HCT116 (cell line): Measurements from ENCODE around the gene TMEM140.

Experiments
- CEBPB ChIP-seq: IDR thresholded peaks from 2 replicates; pipeline ENCODE4 v1.6.1; 2012; ENCODE audit warnings: low read depth
- CTCF ChIP-seq, 3 experiments: fragments of 200-600 bp in 1 of 3; sonication (generic) in 1 of 3; IDR thresholded peaks in 2 of 3; conservative IDR thresholded peaks in 1 of 3; 2 replicates each; pipeline ENCODE4 v1.5.1; 2012 to 2017; ENCODE audit warnings: low read depth in 2 of 3, low read length in 2 of 3, antibody characterized with exemption in 1 of 3, borderline replicate concordance in 1 of 3, control low read depth in 1 of 3, mild to moderate bottlenecking in 1 of 3, mixed read lengths in 1 of 3, mixed run types in 1 of 3, moderate library complexity in 1 of 3; ENCODE audit not compliant: insufficient read depth in 1 of 3
- EZH2 ChIP-seq: fragments of 200-600 bp; sonication (generic); IDR thresholded peaks from 2 replicates; pipeline ENCODE4 v1.6.1; 2017; ENCODE audit warnings: antibody characterized with exemption, mixed run types
- EZH2phosphoT487 ChIP-seq: fragments of 200-600 bp; IDR thresholded peaks from 2 replicates; pipeline ENCODE4 v1.6.1; 2018; ENCODE audit warnings: antibody characterized with exemption, borderline replicate concordance
- JUND ChIP-seq: IDR thresholded peaks from 2 replicates; pipeline ENCODE4 v1.6.1; 2012
- MAX ChIP-seq: IDR thresholded peaks from 2 replicates; pipeline ENCODE4 v1.6.1; 2012
- POLR2A ChIP-seq: IDR thresholded peaks from 2 replicates; pipeline ENCODE4 v1.7.0; 2011; ENCODE audit warnings: borderline replicate concordance; ENCODE audit not compliant: insufficient read depth, insufficient read length; ENCODE audit errors: extremely low read depth
- POLR2AphosphoS5 ChIP-seq: IDR thresholded peaks from 2 replicates; pipeline ENCODE4 v1.6.1; 2011; ENCODE audit warnings: mild to moderate bottlenecking, low read depth, low read length, moderate library complexity
- SIN3A ChIP-seq: IDR thresholded peaks from 2 replicates; pipeline ENCODE4 v1.6.1; 2012; ENCODE audit warnings: low read depth
- SP1 ChIP-seq: IDR thresholded peaks from 2 replicates; pipeline ENCODE4 v1.6.1; 2012; ENCODE audit warnings: low read depth
- TCF7L2 ChIP-seq: IDR thresholded peaks from 2 replicates; pipeline ENCODE4 v1.7.0; 2011; ENCODE audit warnings: borderline replicate concordance, inconsistent platforms; ENCODE audit not compliant: insufficient read depth, insufficient read length; ENCODE audit errors: extremely low read depth
- YY1 ChIP-seq: IDR thresholded peaks from 2 replicates; pipeline ENCODE4 v1.6.1; 2011; ENCODE audit warnings: low read length, low read depth, moderate library complexity, mild to moderate bottlenecking; ENCODE audit not compliant: insufficient replicate concordance; ENCODE audit errors: extremely low read depth
- ZFX ChIP-seq: fragments of 450-650 bp; IDR thresholded peaks from 2 replicates; pipeline ENCODE4 v1.6.1; 2017

- TF ChIP-seq EZH2 (no peak), POLR2A (no peak), CTCF (IDR thresholded peaks at IDR 0.05 in 2 of 3, conservative IDR thresholded peaks at IDR 0.05 in 1 of 3; ENCODE audit: borderline replicate concordance in 1 of 3, insufficient read depth in 1 of 3, low read depth in 2 of 3, low read length in 2 of 3) (no peak), SP1 (no peak), YY1 (no peak), SIN3A (no peak), JUND (no peak), MAX (no peak), TCF7L2 (no peak), ZFX (no peak), POLR2AphosphoS5 (no peak), EZH2phosphoT487 (no peak), CEBPB (no peak)
These were observed 18.9 kb upstream of the TMEM140 start for GRCh38 chr7:135128931-135129330.
